Stomach smooth muscle (tissue), 2 donors: ENCODE data around the gene FAM32A.
"Not testable (repeated sequence)": the region's sequence is repeated elsewhere in the genome, so short reads cannot be mapped to it uniquely, and the experiment has no call there.

Experiments
- H3K27ac ChIP-seq: one replicate; pipeline ENCODE4 v1.7.0; 2013; ENCODE audit warnings: mild to moderate bottlenecking, low read length, inconsistent platforms
- H3K27me3 ChIP-seq, 2 donors: one replicate each; pipeline ENCODE4 v1.7.0; 2013; ENCODE audit warnings: low read length in 2 of 2; ENCODE audit not compliant: insufficient read depth in 2 of 2, control insufficient read depth in 1 of 2
- H3K36me3 ChIP-seq, 2 donors: one replicate each; pipeline ENCODE4 v1.7.0; 2013; ENCODE audit warnings: low read length in 2 of 2; ENCODE audit not compliant: control insufficient read depth in 2 of 2, insufficient read depth in 2 of 2
- H3K4me1 ChIP-seq: one replicate; pipeline ENCODE4 v1.7.0; 2013; ENCODE audit warnings: low read length; ENCODE audit not compliant: control insufficient read depth, insufficient read depth
- H3K4me3 ChIP-seq, 2 donors: one replicate each; pipeline ENCODE4 v1.7.0; 2013; ENCODE audit warnings: low read length in 2 of 2
- H3K9ac ChIP-seq, 2 donors: one replicate each; pipeline ENCODE4 v1.7.0; 2013; ENCODE audit warnings: low read length in 2 of 2, mild to moderate bottlenecking in 1 of 2
- H3K9me3 ChIP-seq, 2 donors: one replicate each; pipeline ENCODE4 v1.7.0; 2013; ENCODE audit warnings: low read length in 2 of 2; ENCODE audit not compliant: control insufficient read depth in 2 of 2
- donor health status: healthy.
- donor health status: Pancreatic carcinoma.

The FAM32A gene

DNA sequence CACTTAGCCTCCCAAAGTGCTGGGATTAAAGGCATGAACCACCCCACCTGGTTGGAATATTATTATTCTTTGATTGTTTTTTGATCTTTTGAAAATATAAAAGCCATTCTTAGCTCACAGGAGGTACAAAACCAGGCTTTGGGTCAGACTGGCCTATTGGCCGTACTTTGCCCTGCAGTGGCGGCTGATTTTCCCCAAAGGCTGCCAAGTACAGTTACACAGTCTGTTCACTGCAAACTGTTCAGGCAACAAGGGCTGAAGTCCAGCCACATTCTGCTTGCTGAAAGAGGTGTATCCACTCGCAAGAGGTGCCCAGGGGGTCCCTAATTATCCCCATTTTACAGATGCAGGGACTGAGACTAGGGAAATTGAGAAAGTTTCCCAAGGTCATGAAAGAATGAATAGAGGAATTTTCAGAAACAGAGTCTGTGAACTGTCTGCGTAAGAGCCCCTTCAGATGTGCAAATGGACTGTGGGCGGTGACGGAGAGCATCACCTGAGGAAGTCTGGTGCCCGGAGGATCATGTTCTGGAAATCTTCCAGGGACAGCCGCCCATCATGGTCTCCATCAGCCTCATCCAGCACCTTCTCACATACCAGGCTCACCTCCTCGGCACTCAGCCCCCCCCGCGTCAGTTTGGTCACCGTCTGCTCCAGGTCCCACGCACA, 20.9 kb upstream of the FAM32A start:
- Histone ChIP-seq H3K27ac (no peak overlapping the region), H3K9ac (no peak overlapping the region), H3K4me1 (no peaks in the 10 kb centered on the region), H3K27me3 (no peaks in the 10 kb centered on the region), H3K4me3 (no peak overlapping the region), H3K36me3 (no peaks in the 10 kb centered on the region), H3K9me3 (no peaks in the 10 kb centered on the region)

DNA sequence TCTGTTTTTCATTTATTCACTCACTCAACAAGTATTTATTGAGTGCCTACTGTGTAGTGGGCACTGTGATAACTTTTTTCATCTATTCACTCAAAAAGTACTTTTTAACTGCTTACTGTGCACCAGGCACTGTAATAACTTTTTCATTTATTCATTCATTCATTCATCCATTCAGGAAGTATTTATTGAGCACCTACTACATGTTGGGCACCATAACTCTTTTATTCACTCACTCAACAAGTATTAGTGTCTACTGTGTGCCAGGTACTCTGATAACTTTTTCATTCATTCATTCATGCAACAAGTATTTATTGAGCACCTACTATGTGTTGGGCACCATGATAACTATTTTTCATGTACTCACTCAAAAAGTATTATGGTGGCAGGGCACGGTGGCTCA, 18.8 kb upstream of the FAM32A start:
- Histone ChIP-seq H3K9me3 (no peaks in the 10 kb centered on the region), H3K27me3 (no peaks in the 10 kb centered on the region), H3K27ac (no peak overlapping the region), H3K4me1 (no peaks in the 10 kb centered on the region), H3K4me3 (no peak overlapping the region), H3K9ac (no peak overlapping the region), H3K36me3 (no peaks in the 10 kb centered on the region)

DNA sequence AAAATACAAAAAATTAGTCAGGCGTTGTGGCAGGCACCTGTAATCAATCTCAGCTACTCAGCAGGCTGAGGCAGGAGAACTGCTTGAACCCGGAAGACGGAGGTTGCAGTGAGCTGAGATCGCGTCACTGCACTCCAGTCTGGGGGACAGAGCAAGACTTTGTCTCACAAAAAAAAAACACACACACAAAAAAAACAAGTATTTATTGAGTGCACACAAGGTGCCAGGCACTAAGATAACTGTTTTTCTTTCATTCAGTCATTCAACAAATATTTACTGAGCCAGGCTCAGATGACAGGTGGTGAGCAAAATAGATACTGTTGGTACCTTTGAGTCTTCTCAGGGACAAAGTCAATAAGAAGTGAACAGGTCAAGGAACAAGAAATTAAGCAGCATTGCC, 18.2 kb upstream of the FAM32A start:
- Histone ChIP-seq H3K36me3 (no peaks in the 10 kb centered on the region), H3K9ac (no peak overlapping the region), H3K4me1 (no peaks in the 10 kb centered on the region), H3K27ac (no peak overlapping the region), H3K4me3 (no peak overlapping the region), H3K9me3 (no peaks in the 10 kb centered on the region), H3K27me3 (no peaks in the 10 kb centered on the region)

DNA sequence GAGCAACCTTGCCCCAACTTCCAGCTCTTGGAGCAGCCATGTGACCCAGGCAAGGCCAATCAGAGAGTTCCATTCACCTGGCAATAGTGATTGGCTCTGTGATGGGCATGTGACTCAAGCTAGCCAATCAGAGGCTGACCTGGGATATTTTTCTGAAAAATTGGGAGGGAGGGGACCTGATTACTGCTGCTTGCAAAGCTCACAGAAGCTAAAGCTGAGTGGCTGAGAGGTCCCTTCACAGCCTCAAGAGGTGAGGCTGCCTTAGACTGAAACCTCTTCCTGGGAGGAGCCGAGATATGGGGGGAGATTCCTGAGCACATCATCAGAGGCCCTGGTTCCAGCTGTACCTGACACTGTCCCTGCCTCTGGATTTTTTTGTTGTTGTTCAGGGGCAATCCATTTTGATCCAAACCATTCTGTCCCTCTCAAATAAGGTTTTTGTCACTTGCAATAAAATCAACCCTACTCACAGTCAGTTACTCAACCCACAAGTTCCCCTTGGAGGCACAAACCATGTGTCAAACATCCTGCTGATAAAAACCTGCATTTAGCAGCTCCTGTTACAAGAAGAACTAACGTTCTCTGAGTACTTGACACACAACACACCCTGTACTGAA, 16.6 kb upstream of the FAM32A start:
- H3K9ac ChIP-seq, result no peak overlapping the region
- H3K27me3 ChIP-seq, result no peaks in the 10 kb centered on the region
- H3K4me3 ChIP-seq, result no peak overlapping the region
- no peak overlapping the region for H3K27ac ChIP-seq
- no peaks in the 10 kb centered on the region for H3K9me3 ChIP-seq
- H3K36me3 ChIP-seq, result no peaks in the 10 kb centered on the region
- H3K4me1 ChIP-seq, result no peaks in the 10 kb centered on the region

DNA sequence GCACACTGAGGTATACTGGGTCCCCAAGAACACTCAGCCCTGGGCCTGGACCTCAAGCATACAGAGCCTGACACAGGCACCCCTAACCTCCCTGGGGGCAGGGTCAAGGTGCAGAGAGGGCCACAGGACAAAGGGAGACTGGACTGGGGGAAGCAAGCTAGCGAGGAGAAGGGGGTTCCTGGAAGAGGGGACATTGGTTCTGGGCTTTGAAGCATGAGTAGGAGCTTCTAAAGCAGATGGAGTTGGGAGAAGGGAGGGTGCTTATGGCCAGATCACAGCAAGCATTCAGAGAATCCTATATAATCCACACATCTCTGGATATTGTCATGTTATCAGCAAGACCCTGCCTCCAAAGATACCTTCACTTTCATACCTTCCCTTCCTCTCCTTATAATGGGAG, 15.1 kb upstream of the FAM32A start:
- H3K4me3 ChIP-seq, result no peak overlapping the region
- no peaks in the 10 kb centered on the region for H3K4me1 ChIP-seq
- no peaks in the 10 kb centered on the region for H3K36me3 ChIP-seq
- H3K27me3 ChIP-seq, result no peaks in the 10 kb centered on the region
- H3K9ac ChIP-seq, result no peak overlapping the region
- H3K27ac ChIP-seq, result no peak overlapping the region
- H3K9me3 ChIP-seq, result no peaks in the 10 kb centered on the region

DNA sequence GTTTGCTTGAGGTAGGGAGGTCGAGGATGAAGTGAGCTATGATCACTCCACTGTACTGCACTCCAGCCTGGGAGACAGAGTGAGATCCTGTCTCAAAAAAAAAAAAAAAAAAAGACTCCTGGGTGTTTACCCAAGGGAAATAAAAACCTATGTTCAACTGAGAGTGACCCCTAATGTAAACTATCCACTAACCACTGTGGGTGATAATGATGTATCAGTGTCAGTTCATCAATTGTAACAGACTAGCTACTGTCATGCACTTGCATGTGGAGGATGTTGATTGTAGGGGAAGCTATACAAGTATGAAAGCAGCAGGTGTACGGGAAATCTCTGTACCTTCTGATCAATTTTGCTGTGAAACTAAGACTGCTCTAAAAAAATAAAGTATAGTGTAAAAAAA, 9.3 kb upstream of the FAM32A start:
- H3K27me3 ChIP-seq, result no peaks in the 10 kb centered on the region
- no peak overlapping the region for H3K4me3 ChIP-seq
- no peaks in the 10 kb centered on the region for H3K9me3 ChIP-seq
- no peak overlapping the region for H3K9ac ChIP-seq
- H3K27ac ChIP-seq, result no peak overlapping the region
- no peaks in the 10 kb centered on the region for H3K36me3 ChIP-seq
- H3K4me1 ChIP-seq, result no peaks in the 10 kb centered on the region

DNA sequence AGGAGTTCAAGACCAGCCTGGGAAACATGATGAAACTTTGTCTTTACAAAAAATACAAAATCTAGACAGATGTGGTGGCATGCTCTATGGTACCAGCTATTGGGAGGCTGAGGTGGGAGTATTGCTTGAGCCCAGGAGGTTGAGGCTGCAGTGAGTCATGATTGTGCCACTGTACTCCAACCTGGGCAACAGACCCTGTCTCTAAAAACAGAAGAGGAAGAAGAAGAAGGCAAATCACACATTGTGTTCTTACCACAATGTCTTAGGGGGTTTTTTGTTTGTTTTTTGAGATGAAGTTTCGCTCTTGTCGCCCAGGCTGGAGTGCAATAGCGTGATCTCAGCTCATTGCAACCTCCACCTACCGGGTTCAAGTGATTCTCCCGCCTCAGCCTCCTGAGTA, 6.3 kb upstream of the FAM32A start:
- H3K27ac ChIP-seq, H3K4me3 ChIP-seq, H3K9me3 ChIP-seq, H3K4me1 ChIP-seq, H3K27me3 ChIP-seq, H3K9ac ChIP-seq, H3K36me3 ChIP-seq: not testable (repeated sequence)

DNA sequence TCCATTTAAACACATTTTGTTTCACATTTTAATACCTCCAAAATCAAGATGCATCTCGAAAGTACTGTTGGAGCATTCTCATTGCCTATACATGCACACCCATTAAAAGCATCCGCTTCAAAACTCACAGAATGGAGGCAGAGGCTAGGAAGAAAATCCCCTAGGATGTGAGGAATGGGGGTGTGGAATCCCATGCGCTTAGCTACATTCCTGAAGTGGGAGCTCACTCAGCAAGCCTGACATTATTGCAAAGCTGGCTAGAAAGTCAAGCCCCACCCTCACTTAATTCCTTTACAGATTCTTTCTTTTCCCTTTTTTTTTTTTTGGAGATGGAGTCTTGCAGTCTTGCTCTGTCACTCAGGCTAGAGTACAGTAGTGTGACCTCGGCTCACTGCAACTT, 4.6 kb upstream of the FAM32A start:
- H3K27me3 ChIP-seq, result no peaks in the 10 kb centered on the region
- H3K9ac ChIP-seq, result no peak overlapping the region
- no peak overlapping the region for H3K4me3 ChIP-seq
- H3K36me3 ChIP-seq, result no peaks in the 10 kb centered on the region
- H3K4me1 ChIP-seq, result peaks cover 8% of the 10 kb centered on the region
- H3K27ac ChIP-seq, result no peak overlapping the region
- H3K9me3 ChIP-seq, result no peaks in the 10 kb centered on the region

DNA sequence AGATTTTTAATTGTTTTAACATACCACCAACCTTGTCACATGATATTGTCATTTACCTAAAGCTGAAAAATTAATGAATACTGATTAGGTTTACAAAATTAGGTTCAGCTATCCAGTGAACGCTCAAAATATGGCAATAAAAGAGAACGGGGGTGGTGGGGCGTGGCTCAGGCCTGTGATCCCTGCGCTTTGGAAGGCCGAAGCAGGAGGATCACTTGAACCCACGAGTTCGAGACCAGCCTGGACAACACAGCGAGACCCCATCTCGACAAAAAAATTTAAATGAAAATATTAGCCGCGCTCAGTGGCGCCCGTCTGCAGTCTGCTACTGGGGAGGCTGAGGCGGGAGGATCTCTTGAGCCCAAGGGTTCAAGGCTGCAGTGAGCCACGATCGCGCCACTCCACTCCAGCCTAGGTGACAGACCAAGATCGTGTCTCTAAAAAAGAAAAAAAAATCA, 516 bp upstream of the FAM32A start:
- peak overlapping the region; percentile 86 for H3K27ac ChIP-seq
- H3K9ac ChIP-seq, result peak overlapping the region; percentile 29 to 57
- H3K4me1 ChIP-seq, result peaks cover 24% of the 10 kb centered on the region
- no peaks in the 10 kb centered on the region for H3K9me3 ChIP-seq
- H3K36me3 ChIP-seq, result peaks cover 7 to 9% of the 10 kb centered on the region in 2 donors
- peak overlapping the region; percentile 82 to 97 for H3K4me3 ChIP-seq
- H3K27me3 ChIP-seq, result no peaks in the 10 kb centered on the region

DNA sequence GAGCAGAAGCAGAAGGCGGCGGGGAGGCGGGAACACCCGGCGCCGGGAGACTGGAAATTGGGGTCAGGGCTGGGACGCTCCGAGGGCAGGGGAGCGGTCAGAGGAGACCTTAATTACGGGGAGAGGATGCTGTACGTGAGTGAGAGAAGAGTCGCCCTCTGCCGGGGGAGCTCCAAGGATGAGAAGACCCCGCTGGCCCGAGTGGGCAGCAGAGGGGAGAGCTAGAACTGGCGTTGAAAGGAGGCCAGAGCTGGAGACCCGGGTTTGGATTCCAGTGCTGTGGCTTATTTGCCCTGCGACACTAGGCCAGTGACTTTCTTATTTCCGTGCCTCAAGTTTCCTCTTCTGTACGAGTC, 536 bp downstream of the FAM32A start:
- Histone ChIP-seq H3K27ac (peak overlapping the region; percentile 86), H3K27me3 (no peaks in the 10 kb centered on the region), H3K9me3 (no peaks in the 10 kb centered on the region), H3K36me3 (peaks cover 18 to 19% of the 10 kb centered on the region in 2 donors), H3K4me3 (peak overlapping the region; percentile 96 to 97), H3K4me1 (peaks cover 24% of the 10 kb centered on the region), H3K9ac (peak overlapping the region; percentile 93 to 96)

DNA sequence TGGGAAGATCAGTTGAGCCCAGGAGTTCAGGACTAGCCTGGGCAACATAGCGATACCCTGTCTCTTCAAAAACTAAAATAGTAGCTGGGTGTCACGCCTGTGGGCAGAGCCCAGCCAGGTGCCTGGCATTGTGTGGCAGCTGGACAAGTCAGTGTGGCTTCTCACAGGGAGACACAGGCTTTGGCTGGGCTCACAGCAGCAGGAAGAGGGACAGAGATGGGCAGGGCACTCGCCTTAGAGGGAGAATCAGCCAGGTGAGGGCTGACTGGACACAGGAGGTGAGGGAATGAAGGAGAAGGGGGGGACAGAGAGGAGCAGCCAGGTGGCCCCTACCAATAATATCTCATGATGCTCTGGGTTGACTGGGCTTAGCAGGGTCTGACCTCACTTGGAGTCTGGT, 3.3 kb downstream of the FAM32A start:
- Histone ChIP-seq H3K9ac (no peak overlapping the region), H3K9me3 (no peaks in the 10 kb centered on the region), H3K36me3 (peaks cover 34% of the 10 kb centered on the region in 2 donors)

More for the DNA sequence above, 3.3 kb downstream of the FAM32A start:
- Histone ChIP-seq H3K27ac (no peak overlapping the region), H3K4me1 (peaks cover 24% of the 10 kb centered on the region), H3K27me3 (no peaks in the 10 kb centered on the region), H3K4me3 (no peak overlapping the region)
